HepG2 (cell line): ENCODE data around the gene MSH3. TPM values are rescaled to one million over a fixed set of nuclear protein-coding genes. Genes with fewer than 3 reads are reported as not detected.
A peak's percentile ranks its signal among the peaks of the same experiment; 100 is the strongest.

Experiments used
- ATAC-seq: fragments of 200-7000 bp; cut with Tn5 transposase; 3 replicates; pipeline ENCODE4 v1.9.1; 2020; ENCODE audit warnings: mild to moderate bottlenecking, moderate library complexity
- BruUV-seq: library from RNA; stranded (reverse); fragments of 400-500 nt; replicated peaks from 2 replicates; lab custom pipeline; 2021; lab: Mats Ljungman, UMichigan
- CTCF ChIA-PET: fragments of 300-600 bp; formaldehyde crosslinking; extraction: SDS; loops from one replicate; lab custom pipeline; 2021; ENCODE audit warnings: low total read pairs, inconsistent platforms, low intra/inter-chr PET ratio; lab: Yijun Ruan, JAX
- POLR2A ChIA-PET: fragments of 350-600 bp; sonication (Branson Sonifier 250); formaldehyde crosslinking; loops from one replicate; lab custom pipeline; 2020; ENCODE audit warnings: antibody characterized with exemption, inconsistent platforms; lab: Yijun Ruan, JAX
- DNase-seq: peaks from one replicate; pipeline ENCODE4 v3.0.0-alpha.2; 2015; ENCODE audit warnings: low spot score
- FAIRE-seq: peaks from 3 replicates; lab custom pipeline; 2011; peaks lifted over from hg19 to GRCh38; lab: Jason Lieb, UNC
- H2AFZ ChIP-seq: one replicate; pipeline ENCODE4 v1.6.1; 2011; ENCODE audit warnings: low read length, inconsistent platforms
- H3K27ac ChIP-seq: fragments of 300-600 bp; 3 replicates; pipeline ENCODE4 v1.8.0; 2011; ENCODE audit warnings: mixed run types, mild to moderate bottlenecking, mixed read lengths, low read length, inconsistent platforms; ENCODE audit not compliant: insufficient read depth; ENCODE audit errors: extremely low read length
- H3K27me3 ChIP-seq, 2 experiments: fragments of 200-600 bp in 1 of 2; 2 replicates in 1 of 2; 3 replicates in 1 of 2; pipeline versions ENCODE4 v1.6.0 to v1.8.0; 2011; ENCODE audit warnings: low read length in 2 of 2, mild to moderate bottlenecking in 2 of 2, moderate library complexity in 2 of 2, inconsistent platforms in 1 of 2; ENCODE audit not compliant: insufficient read depth in 2 of 2, control insufficient read depth in 1 of 2
- H3K36me3 ChIP-seq, 2 experiments: fragments of 200-600 bp in 1 of 2; replicated peaks in 1 of 2; 2 replicates in 1 of 2; 3 replicates in 1 of 2; pipeline versions ENCODE4 v1.5.1 to v1.8.0; 2011; ENCODE audit warnings: low read length in 2 of 2, inconsistent platforms in 1 of 2; ENCODE audit not compliant: insufficient read depth in 2 of 2, control insufficient read depth in 1 of 2
- H3K4me1 ChIP-seq: 2 replicates; pipeline ENCODE4 v1.5.1; 2012; ENCODE audit warnings: low read length, inconsistent platforms; ENCODE audit not compliant: insufficient read depth
- H3K4me2 ChIP-seq: 2 replicates; pipeline ENCODE4 v1.6.0; 2011; ENCODE audit warnings: low read depth, low read length, inconsistent platforms
- H3K4me3 ChIP-seq, 3 experiments: fragments of 200-600 bp in 1 of 3; sonication (generic), shearing (Covaris generic) in 1 of 3; replicated peaks in 1 of 3; 2 replicates each; pipeline ENCODE4 v1.5.1; 2011 to 2016; ENCODE audit warnings: low read length in 3 of 3, inconsistent platforms in 2 of 3, low read depth in 2 of 3, mild to moderate bottlenecking in 2 of 3, control low read depth in 1 of 3, mixed read lengths in 1 of 3; ENCODE audit not compliant: insufficient read depth in 1 of 3
- H3K79me2 ChIP-seq: one replicate; pipeline ENCODE4 v1.6.1; 2011; ENCODE audit warnings: low read length, inconsistent platforms; ENCODE audit not compliant: insufficient read depth
- H3K9ac ChIP-seq: 2 replicates; pipeline ENCODE4 v1.6.0; 2011; ENCODE audit warnings: mild to moderate bottlenecking, low read depth, low read length, inconsistent platforms; ENCODE audit not compliant: insufficient read depth
- H3K9me3 ChIP-seq: 2 replicates; pipeline ENCODE4 v1.5.1; 2012; ENCODE audit warnings: mild to moderate bottlenecking, low read length
- H4K20me1 ChIP-seq: 2 replicates; pipeline ENCODE4 v1.6.0; 2011; ENCODE audit warnings: inconsistent platforms, mild to moderate bottlenecking, low read length, moderate library complexity; ENCODE audit not compliant: insufficient read depth
- HOXD1 ChIP-seq: sonication (generic); formaldehyde crosslinking; IDR thresholded peaks from 2 replicates; pipeline ENCODE4 v1.5.0; 2020; ENCODE audit warnings: missing genetic modification reagents
- RARA ChIP-seq: IDR thresholded peaks from 2 replicates; pipeline ENCODE4 v1.6.1; 2016; ENCODE audit warnings: missing genetic modification reagents, missing compliant biosample characterization
- RFXAP ChIP-seq: sonication (generic); formaldehyde crosslinking; IDR thresholded peaks from 2 replicates; pipeline ENCODE4 v1.4.0; 2020; ENCODE audit warnings: missing genetic modification reagents, borderline replicate concordance
- TEF ChIP-seq: sonication (generic); formaldehyde crosslinking; IDR thresholded peaks from 2 replicates; pipeline ENCODE4 v1.5.0; 2020; ENCODE audit warnings: missing genetic modification reagents
- THAP7 ChIP-seq: sonication (generic); formaldehyde crosslinking; IDR thresholded peaks from 2 replicates; pipeline ENCODE4 v1.8.1; 2023; ENCODE audit warnings: mild to moderate bottlenecking, missing genetic modification reagents
- U2AF1 ChIP-seq: fragments of 200-400 bp; formaldehyde crosslinking; optimal IDR thresholded peaks from 2 replicates; pipeline ENCODE3; 2017; ENCODE audit warnings: mild to moderate bottlenecking, low read depth, low read length
- YEATS2 ChIP-seq: sonication (generic); formaldehyde crosslinking; IDR thresholded peaks from 2 replicates; pipeline ENCODE4 v1.4.0; 2020; ENCODE audit warnings: missing genetic modification reagents, borderline replicate concordance
- ZFP90 ChIP-seq: sonication (generic); formaldehyde crosslinking; IDR thresholded peaks from 2 replicates; pipeline ENCODE4 v1.8.0; 2022; ENCODE audit warnings: missing genetic modification reagents, mild to moderate bottlenecking, inconsistent platforms, borderline replicate concordance
- ZNF768 ChIP-seq: sonication (generic); formaldehyde crosslinking; IDR thresholded peaks from 2 replicates; pipeline ENCODE4 v1.4.0; 2020; ENCODE audit warnings: missing genetic modification reagents
- ZNF878 ChIP-seq: sonication (generic); formaldehyde crosslinking; IDR thresholded peaks from 2 replicates; pipeline ENCODE4 v1.8.1; 2023; ENCODE audit warnings: mild to moderate bottlenecking, missing genetic modification reagents, moderate library complexity
- WGBS: methylation state at CpG from one replicate; pipeline ENCODE4 v1.1.6; 2017; ENCODE audit warnings: low lambda C conversion rate; 5-methylcytosine and 5-hydroxymethylcytosine counted together
- in situ Hi-C: cut with HindIII; loops from 2 replicates; pipeline ENCODE4 v1.10.0; 2017; ENCODE audit warnings: low pct_unique_long_range_greater_than_20kb; ENCODE audit not compliant: extremely low pct_ligation_motif_present
- intact Hi-C: fragments of 100-400 bp; cut with micrococcal nuclease; formaldehyde crosslinking; loops from one replicate; pipeline ENCODE4 v1.10.0; 2022; ENCODE audit not compliant: unreplicated experiment
- polyA plus RNA-seq, 8 experiments: library from polyadenylated mRNA; depleted of rRNA in 3 of 8; stranded (reverse) in 7 of 8; unstranded in 1 of 8; fragments of >200 nt; fragmentation: Illumina TruSeq in 4 of 8; extraction: Trizol in 4 of 8; gene quantifications; 2 replicates each; pipeline versions ENCODE4 v1.2.1 to v1.2.3, GENCODE V29; 2011 to 2016; ENCODE audit warnings: low read depth in 4 of 8, missing spikeins in 1 of 8, mixed read lengths in 1 of 8; ENCODE audit not compliant: insufficient read depth in 1 of 8
- total RNA-seq, 5 experiments: library from RNA; depleted of rRNA; stranded (reverse); fragments of >200 nt; fragmentation: Illumina TruSeq; extraction: Trizol; gene quantifications; 2 replicates each; pipeline ENCODE4 v1.2.3, GENCODE V29; 2016; ENCODE audit warnings: low read depth in 1 of 5

The MSH3 gene
- total and polyA plus RNA-seq, 2 of the 13 experiments (the other 11 are each of a cell fraction or from before 2014, with no cell fraction given): 4.0 to 16.4 TPM

GRCh38 chr5:80919678-80920196 lies 265.3 kb downstream of the MSH3 start:
- DNase-seq (no peak), FAIRE-seq (no peak), ATAC-seq (no peak)
- peaks cover 0 to 1% of the 10 kb centered on the region in 2 experiments; a peak in 1 of 5 replicates for H3K27me3 ChIP-seq
- H3K9me3 ChIP-seq: no peaks in the 10 kb centered on the region
- H3K79me2 ChIP-seq: no peaks in the 10 kb centered on the region
- no peaks in the 10 kb centered on the region for H3K36me3 ChIP-seq
- no TSS peak for BruUV-seq
- intact Hi-C loops (no loop called here), in situ Hi-C loops (no loop called here)
- H4K20me1 ChIP-seq: no peaks in the 10 kb centered on the region
- WGBS: 37% methylated on average over 6 of the region's 6 CpGs
- H3K4me2 ChIP-seq: no peak overlapping the region
- TF ChIP-seq ZNF768 (CRISPR knock-in tag): peak; percentile 71; the same call in 1 of the 2 replicates
- TF ChIP-seq YEATS2 (CRISPR knock-in tag): no peak
- H3K4me1 ChIP-seq: no peaks in the 10 kb centered on the region
- ChIA-PET CTCF (no interaction called here), POLR2A (no interaction called here)
- no peak overlapping the region for H3K9ac ChIP-seq
- H2AFZ ChIP-seq: no peak overlapping the region
- H3K4me3 ChIP-seq: no peak overlapping the region
- H3K27ac ChIP-seq: no peak overlapping the region

DNA sequence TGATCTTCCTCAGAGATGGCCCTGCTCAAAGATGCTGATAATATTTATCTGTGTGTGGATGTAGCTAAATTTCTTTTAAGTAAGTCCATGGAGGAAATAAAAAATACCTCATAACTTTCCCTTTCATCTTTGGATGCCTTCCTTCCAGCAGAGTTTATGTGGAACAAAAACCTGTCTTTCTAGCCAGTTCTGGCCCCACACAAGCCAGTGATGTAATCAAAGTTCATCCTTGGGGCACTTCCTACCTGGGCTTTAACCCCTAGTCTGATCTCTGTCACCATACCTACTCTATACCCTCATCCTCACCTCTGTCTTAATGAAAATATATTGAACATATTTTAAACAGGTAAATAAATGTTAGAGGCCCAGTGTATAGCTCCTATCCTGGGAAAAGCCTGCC lies 265.9 kb downstream of the MSH3 start:
- intact Hi-C loops (no loop called here), in situ Hi-C loops (no loop called here)
- H3K9ac ChIP-seq: no peak overlapping the region
- H3K4me2 ChIP-seq: no peak overlapping the region
- BruUV-seq: no TSS peak
- TF ChIP-seq ZNF878 (no peak), ZFP90 (CRISPR knock-in tag) (no peak), TEF (CRISPR knock-in tag) (no peak), HOXD1 (CRISPR knock-in tag) (no peak), THAP7 (no peak), RFXAP (CRISPR knock-in tag) (no peak), RARA (CRISPR knock-in tag) (peak; percentile 43; the same call in 1 of the 2 replicates), U2AF1 (no peak)
- POLR2A ChIA-PET: no interaction called here
- no peaks in the 10 kb centered on the region for H3K9me3 ChIP-seq
- H3K27ac ChIP-seq: no peak overlapping the region
- no peak overlapping the region for H2AFZ ChIP-seq
- no peaks in the 10 kb centered on the region for H3K79me2 ChIP-seq
- H4K20me1 ChIP-seq: no peaks in the 10 kb centered on the region
- no peak for DNase-seq
- peaks cover 0 to 1% of the 10 kb centered on the region in 2 experiments; a peak in 1 of 5 replicates for H3K27me3 ChIP-seq
- CTCF ChIA-PET: no interaction called here
- no peak for FAIRE-seq
- no peaks in the 10 kb centered on the region for H3K4me1 ChIP-seq
- H3K4me3 ChIP-seq: no peak overlapping the region
- no peak for ATAC-seq
- no peaks in the 10 kb centered on the region for H3K36me3 ChIP-seq
